ENCODE measurements around the gene MALL.
"Not testable (repeated sequence)": the region's sequence is repeated elsewhere in the genome, so short reads cannot be mapped to it uniquely, and the experiment has no call there.

MALL gene

DNA sequence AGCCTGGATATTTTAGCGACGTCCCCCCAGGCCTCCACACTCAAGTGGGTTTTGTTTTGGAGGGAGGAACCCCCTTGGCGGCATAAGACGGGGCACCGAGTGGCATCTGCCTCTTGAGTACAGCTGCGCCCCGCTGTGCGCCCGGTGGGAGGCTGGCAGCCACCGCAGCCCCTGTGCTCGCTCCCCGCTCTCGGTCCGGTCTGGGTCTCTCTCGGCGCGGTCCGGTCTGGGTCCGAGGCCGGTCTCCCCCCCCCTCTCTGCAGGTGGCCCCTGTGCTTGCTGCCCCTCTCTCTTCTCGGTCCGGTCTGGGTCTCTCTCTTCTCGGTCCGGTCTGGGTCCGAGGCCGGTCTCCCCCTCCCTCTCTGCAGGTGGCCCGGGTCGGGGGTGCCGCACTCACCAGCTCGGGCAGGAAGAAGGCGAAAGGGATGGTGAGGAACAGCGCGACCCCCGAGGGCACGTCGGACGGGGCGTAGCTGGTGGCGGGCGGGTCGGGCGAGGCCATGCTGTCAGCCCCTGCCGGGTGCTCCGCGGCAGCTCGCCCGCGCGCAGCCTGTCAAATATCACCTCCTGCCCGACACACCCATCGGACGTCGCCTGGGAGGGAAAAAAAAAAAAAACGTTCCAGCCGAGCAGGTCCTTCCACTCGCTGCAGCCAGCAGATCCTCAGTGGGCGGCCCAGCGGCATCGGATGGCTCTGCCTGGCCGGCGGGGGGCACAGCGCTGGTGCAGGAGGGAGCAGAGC lies at the start of gene MALL:
MALL (minus strand) TSS at position 532 of the 742 bp plus-strand sequence; CDS start at position 502, 30 bp downstream.
- ATAC-seq (replicated peaks): peak; percentile 53 to 56

GRCh38 chr2:110157153-110157793 lies 41.7 kb upstream of the MALL start:
- no peak overlapping the region for H3K4me3 Mint-ChIP-seq
- DNase-seq: peak; percentile 6
- H3K27me3 Mint-ChIP-seq: peaks cover 5 to 16% of the 10 kb centered on the region in 2 donors
- peaks cover 11 to 16% of the 10 kb centered on the region in 2 donors for H3K9me3 Mint-ChIP-seq
- peaks cover 4 to 5% of the 10 kb centered on the region in 2 donors for H3K4me1 Mint-ChIP-seq
- peak; percentile 67 to 75 for ATAC-seq (replicated peaks)
- H3K36me3 Mint-ChIP-seq: peaks cover 6 to 21% of the 10 kb centered on the region in 2 donors
- no peak overlapping the region for H3K27ac Mint-ChIP-seq

More for the DNA sequence above, at the start of gene MALL:
- H3K4me3 Mint-ChIP-seq: no peak within 1 kb of the TSS
- no peaks in the 10 kb centered on the region for H3K36me3 Mint-ChIP-seq
- H3K27me3 Mint-ChIP-seq: peaks cover 54 to 87% of the 10 kb centered on the region in 2 donors
- DNase-seq: no peak
- no peaks in the 10 kb centered on the region for H3K4me1 Mint-ChIP-seq
- H3K27ac Mint-ChIP-seq: no peak within 1 kb of the TSS
- H3K9me3 Mint-ChIP-seq: peaks cover 2 to 3% of the 10 kb centered on the region in 2 donors

GRCh38 chr2:110154828-110155227 lies 39.2 kb upstream of the MALL start:
- ATAC-seq (replicated peaks); DNase-seq; H3K4me1 Mint-ChIP-seq; H3K27ac Mint-ChIP-seq; H3K4me3 Mint-ChIP-seq: not testable (repeated sequence)
- Mint-ChIP-seq H3K27me3 (peaks cover 11 to 18% of the 10 kb centered on the region in 2 donors), H3K36me3 (peaks cover 6 to 21% of the 10 kb centered on the region in 2 donors), H3K9me3 (peaks cover 11 to 16% of the 10 kb centered on the region in 2 donors)

DNA sequence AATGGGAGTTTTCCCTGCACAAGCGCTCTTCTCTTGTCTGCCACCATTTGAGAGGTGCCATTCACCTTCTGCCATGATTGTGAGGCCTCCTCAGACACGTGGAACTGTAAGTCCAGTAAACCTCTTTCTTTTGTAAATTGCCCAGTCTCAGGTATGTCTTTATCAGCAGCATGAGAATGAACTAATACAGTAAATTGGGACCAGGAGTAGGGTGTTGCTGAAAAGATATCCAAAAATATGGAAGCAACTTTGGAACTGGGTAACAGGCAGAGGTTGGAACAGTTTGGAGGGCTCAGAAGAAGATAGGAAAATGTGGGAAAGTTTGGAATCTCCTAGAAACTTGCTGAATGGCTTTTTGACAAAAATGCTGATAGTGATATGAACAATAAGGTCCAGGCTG lies 38.6 kb upstream of the MALL start:
- Mint-ChIP-seq H3K27ac (peak overlapping the region; percentile 10), H3K9me3 (peaks cover 11 to 16% of the 10 kb centered on the region in 2 donors), H3K27me3 (peaks cover 11 to 20% of the 10 kb centered on the region in 2 donors), H3K36me3 (peaks cover 6 to 21% of the 10 kb centered on the region in 2 donors)
- ATAC-seq (replicated peaks); H3K4me3 Mint-ChIP-seq; DNase-seq; H3K4me1 Mint-ChIP-seq: not testable (repeated sequence)

DNA sequence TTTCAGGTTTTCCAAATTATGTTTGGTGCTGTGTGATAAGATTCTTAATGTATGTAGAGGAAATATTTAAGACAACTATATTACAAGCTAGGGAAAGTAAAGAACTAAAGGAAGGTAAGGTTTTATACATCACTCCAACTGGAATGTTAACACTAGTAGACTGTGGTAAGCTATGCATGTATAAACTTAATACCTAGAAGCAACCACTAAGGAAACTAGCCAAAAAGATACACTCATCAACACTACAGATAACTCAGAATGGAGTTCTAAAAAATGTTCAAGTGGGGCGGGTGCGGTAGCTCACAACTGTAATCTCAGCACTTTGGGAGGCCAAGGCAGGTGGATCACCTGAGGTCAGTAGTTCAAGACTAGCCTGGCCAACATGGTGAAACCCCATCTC lies 37.8 kb upstream of the MALL start:
- DNase-seq: no peak
- no peak for ATAC-seq (replicated peaks)
- H3K27ac Mint-ChIP-seq: no peak overlapping the region
- H3K36me3 Mint-ChIP-seq: peaks cover 6 to 21% of the 10 kb centered on the region in 2 donors
- peaks cover 11 to 16% of the 10 kb centered on the region in 2 donors for H3K9me3 Mint-ChIP-seq
- H3K4me1 Mint-ChIP-seq: peaks cover 4 to 5% of the 10 kb centered on the region in 2 donors
- H3K4me3 Mint-ChIP-seq: no peak overlapping the region
- H3K27me3 Mint-ChIP-seq: peaks cover 11 to 20% of the 10 kb centered on the region in 2 donors

DNA sequence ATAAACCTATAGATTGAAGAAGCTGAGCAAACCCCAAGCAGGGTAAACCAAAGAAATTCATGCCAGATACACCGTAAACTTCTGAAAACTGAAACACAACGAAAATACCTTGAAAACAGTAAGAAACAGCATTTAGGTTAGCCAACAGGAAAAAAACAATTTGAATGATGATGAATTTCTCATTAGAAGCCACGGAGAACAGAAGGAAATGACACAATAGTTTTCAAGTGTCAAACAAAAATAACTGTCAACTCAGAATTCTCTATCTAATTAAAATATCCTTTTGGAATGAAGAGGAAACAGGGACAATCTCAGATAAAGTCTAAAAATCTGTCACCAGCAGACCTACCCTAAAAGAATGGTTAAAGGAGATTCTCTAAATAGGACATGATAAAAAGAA lies 37.3 kb upstream of the MALL start:
- no peak for ATAC-seq (replicated peaks)
- no peak overlapping the region for H3K4me3 Mint-ChIP-seq
- DNase-seq: no peak
- peaks cover 16 to 20% of the 10 kb centered on the region in 2 donors for H3K27me3 Mint-ChIP-seq
- peaks cover 4 to 5% of the 10 kb centered on the region in 2 donors for H3K4me1 Mint-ChIP-seq
- no peak overlapping the region for H3K27ac Mint-ChIP-seq
- peaks cover 6 to 25% of the 10 kb centered on the region in 2 donors for H3K36me3 Mint-ChIP-seq
- peaks cover 13 to 20% of the 10 kb centered on the region in 2 donors for H3K9me3 Mint-ChIP-seq

- Mint-ChIP-seq H3K36me3 (peaks cover 2 to 11% of the 10 kb centered on the region in 2 donors), H3K27ac (no peak overlapping the region), H3K9me3 (peaks cover 10 to 11% of the 10 kb centered on the region in 2 donors), H3K4me1 (no peaks in the 10 kb centered on the region), H3K27me3 (peaks cover 11 to 16% of the 10 kb centered on the region in 2 donors), H3K4me3 (no peak overlapping the region)
- ATAC-seq (replicated peaks) (no peak), DNase-seq (no peak)
Measured at GRCh38 chr2:110149330-110150220, 34.0 kb upstream of the MALL start.

DNA sequence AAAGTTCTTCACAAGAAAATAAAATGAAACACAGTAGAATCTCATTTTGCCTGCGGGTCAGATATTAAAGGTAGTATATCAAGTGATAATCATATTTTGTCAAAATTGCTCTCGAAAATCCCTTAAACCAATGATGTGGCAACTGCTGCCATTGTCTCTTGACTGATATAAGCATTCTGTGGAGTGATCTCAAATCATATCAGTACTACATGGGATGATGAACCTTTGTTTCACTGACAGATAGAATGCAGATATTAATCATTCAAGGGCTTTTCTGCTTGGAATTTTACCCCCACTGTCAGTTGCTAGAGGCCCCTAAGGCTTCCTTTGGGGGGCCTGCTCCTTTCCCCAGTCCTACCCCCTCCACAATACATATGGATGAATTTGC lies 31.3 kb upstream of the MALL start:
- H3K9me3 Mint-ChIP-seq: peaks cover 2 to 4% of the 10 kb centered on the region in 2 donors
- peaks cover 3 to 8% of the 10 kb centered on the region in 2 donors for H3K27me3 Mint-ChIP-seq
- ATAC-seq (replicated peaks): no peak
- H3K36me3 Mint-ChIP-seq: peaks cover 0 to 4% of the 10 kb centered on the region in 2 donors
- DNase-seq: no peak
- peaks cover 0 to 2% of the 10 kb centered on the region in 2 donors for H3K4me1 Mint-ChIP-seq
- no peak overlapping the region for H3K27ac Mint-ChIP-seq
- no peak overlapping the region for H3K4me3 Mint-ChIP-seq

DNA sequence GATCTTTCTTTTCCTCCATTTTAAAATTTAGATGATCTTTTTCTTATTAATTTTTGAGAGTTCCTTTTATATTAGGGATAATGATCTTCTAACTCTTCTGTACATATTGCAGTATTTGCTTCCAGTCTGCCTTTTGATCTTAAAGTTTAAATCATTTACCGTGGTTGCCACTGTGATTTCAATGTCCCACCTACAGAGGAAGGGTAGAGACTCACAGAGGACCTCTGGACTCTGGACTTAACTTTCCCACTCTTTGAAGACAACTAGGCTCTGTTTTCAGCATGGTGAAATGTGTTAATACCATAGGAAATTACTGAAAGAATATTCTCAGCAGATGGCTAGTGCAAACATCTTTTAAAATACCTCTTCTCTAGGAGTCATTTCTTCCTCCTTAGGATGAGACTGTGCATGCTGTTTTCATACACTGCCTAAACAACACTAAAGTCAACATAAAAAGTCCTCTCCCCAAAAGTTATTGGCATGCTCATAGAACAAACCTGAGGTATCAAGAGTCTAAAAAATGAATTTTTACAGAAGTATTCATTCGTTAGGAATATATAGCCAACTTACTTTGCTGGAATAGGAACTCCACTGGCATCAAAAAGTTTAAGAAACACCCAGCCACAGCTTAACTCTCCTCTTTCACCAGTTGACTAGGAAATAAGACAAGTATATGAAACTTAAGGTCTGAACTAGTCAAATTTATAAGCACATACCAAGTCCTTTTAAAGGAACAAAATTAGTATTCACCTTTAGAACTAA lies 30.7 kb upstream of the MALL start:
- no peak for ATAC-seq (replicated peaks)
- H3K36me3 Mint-ChIP-seq: peaks cover 0 to 4% of the 10 kb centered on the region in 2 donors
- DNase-seq: no peak
- H3K4me1 Mint-ChIP-seq: peaks cover 0 to 2% of the 10 kb centered on the region in 2 donors
- no peak overlapping the region for H3K27ac Mint-ChIP-seq
- H3K9me3 Mint-ChIP-seq: peaks cover 2 to 4% of the 10 kb centered on the region in 2 donors
- H3K27me3 Mint-ChIP-seq: peaks cover 3 to 5% of the 10 kb centered on the region in 2 donors
- no peak overlapping the region for H3K4me3 Mint-ChIP-seq

GRCh38 chr2:110143982-110144381 lies 28.4 kb upstream of the MALL start:
- peaks cover 0 to 2% of the 10 kb centered on the region in 2 donors for H3K4me1 Mint-ChIP-seq
- DNase-seq (no peak), ATAC-seq (replicated peaks) (peak; percentile 70 to 75)
- H3K27ac Mint-ChIP-seq: no peak overlapping the region
- H3K36me3 Mint-ChIP-seq: peaks cover 0 to 4% of the 10 kb centered on the region in 2 donors
- peaks cover 0 to 5% of the 10 kb centered on the region in 2 donors for H3K27me3 Mint-ChIP-seq
- no peak overlapping the region for H3K4me3 Mint-ChIP-seq
- peaks cover 2 to 4% of the 10 kb centered on the region in 2 donors for H3K9me3 Mint-ChIP-seq

- ATAC-seq (replicated peaks): no peak
Measured at GRCh38 chr2:110140401-110140800, 24.8 kb upstream of the MALL start.

DNA sequence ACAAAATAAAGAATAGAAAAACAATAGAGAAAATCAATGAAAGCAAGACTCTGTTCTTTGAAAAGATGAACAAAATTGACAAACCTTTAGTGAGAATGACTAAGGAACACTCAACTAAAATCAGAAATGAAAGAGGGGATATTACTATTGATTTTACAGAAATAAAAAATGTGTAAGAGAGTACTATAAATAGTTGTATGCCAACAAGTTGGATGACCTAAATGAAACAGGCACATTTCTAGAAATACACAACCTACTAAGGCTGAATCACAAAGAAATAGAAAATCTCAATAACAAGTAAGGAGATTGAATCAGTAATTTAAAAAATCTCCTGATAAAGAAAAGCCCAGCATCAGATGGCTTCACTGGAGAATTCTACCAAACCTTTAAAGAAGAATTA lies 18.4 kb upstream of the MALL start:
- Mint-ChIP-seq H3K4me1 (no peaks in the 10 kb centered on the region), H3K27ac (no peak overlapping the region), H3K36me3 (peaks cover 0 to 13% of the 10 kb centered on the region in 2 donors), H3K27me3 (no peaks in the 10 kb centered on the region), H3K9me3 (peaks cover 12 to 13% of the 10 kb centered on the region in 2 donors), H3K4me3 (no peak overlapping the region)
- no peak for DNase-seq
- ATAC-seq (replicated peaks): no peak

More at GRCh38 chr2:110140401-110140800, 24.8 kb upstream of the MALL start:
- Mint-ChIP-seq H3K4me1 (peaks cover 0 to 2% of the 10 kb centered on the region in 2 donors), H3K27me3 (no peaks in the 10 kb centered on the region), H3K9me3 (peaks cover 0 to 2% of the 10 kb centered on the region in 2 donors), H3K27ac (no peak overlapping the region), H3K36me3 (no peaks in the 10 kb centered on the region), H3K4me3 (no peak overlapping the region)
- no peak for DNase-seq

GRCh38 chr2:110131166-110131565 lies 15.5 kb upstream of the MALL start:
- Mint-ChIP-seq H3K9me3 (peaks cover 10 to 13% of the 10 kb centered on the region in 2 donors), H3K4me1 (no peaks in the 10 kb centered on the region), H3K4me3 (no peak overlapping the region), H3K27me3 (no peaks in the 10 kb centered on the region), H3K36me3 (peaks cover 0 to 13% of the 10 kb centered on the region in 2 donors), H3K27ac (no peak overlapping the region)
- DNase-seq: no peak
- ATAC-seq (replicated peaks): no peak

All from stimulated activated naive B cell treated with anti-CD40 and anti-IgM and Interleukin-4, amounts not matched to agents 10 μg/mL and 1 μg/mL and 100 μg/mL, for 72 hours (primary cell).